Measurements from ENCODE around the gene PFDN6. TPM values are rescaled to one million over a fixed set of nuclear protein-coding genes. Genes with fewer than 3 reads are reported as not detected.
"Not testable (repeated sequence)": the region's sequence is repeated elsewhere in the genome, so short reads cannot be mapped to it uniquely, and the experiment has no call there.

Gene PFDN6
- total RNA-seq, 1 donor from 2014 or later: 71.6 TPM

DNA sequence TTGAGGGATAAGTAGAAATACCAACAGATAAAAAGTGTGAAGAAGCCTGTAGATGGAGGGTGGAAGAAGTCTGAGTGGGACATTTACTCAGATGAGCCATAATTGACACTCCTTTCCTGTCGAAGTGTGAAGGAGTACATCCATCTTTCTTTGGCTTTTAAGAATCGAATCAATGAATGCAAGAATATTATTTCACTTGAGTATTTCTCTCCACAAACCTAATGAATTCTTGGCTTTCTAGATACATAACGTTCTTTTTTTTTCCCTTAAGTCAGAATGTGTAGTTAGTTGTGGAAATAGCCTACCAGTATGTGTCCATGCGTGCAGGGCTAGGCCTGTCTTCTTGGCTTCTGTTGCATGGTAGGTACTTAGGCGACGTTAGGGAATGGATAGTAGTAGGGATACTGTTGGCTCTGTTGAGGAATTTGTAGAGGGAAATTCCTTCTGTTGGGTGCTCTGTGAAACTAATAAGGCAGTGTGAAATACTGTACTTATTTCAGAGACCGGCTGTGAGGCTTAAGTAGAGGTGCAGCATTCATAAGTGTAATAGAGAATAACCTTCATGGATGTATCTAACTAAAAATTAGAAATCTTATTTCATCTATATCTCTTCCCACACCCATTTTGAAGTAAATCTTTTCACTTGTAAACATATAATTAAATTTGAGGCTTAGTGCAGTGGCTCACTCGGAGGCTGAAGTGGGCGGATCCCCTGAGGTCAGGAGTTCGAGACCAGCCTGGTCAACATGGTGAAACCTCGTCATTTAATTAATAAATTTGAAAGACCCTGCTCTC, 16.1 kb upstream of the PFDN6 start:
- no peak for DNase-seq (ENCODE audit: low read depth)

- no peak for DNase-seq (ENCODE audit: low read depth)
Measured at GRCh38 chr6:33273924-33274902, 15.2 kb upstream of the PFDN6 start.

GRCh38 chr6:33275795-33276580, 13.4 kb upstream of the PFDN6 start:
- DNase-seq (ENCODE audit: low read depth): not testable (repeated sequence)

GRCh38 chr6:33276581-33276863, 12.9 kb upstream of the PFDN6 start:
- DNase-seq (ENCODE audit: low read depth): no peak

- DNase-seq (ENCODE audit: low read depth): no peak
Measured at GRCh38 chr6:33276864-33277662, 12.3 kb upstream of the PFDN6 start, which contains the start of gene B3GALT4. B3GALT4 (plus strand) TSS chr6:33277123; CDS start chr6:33277420, 297 bp downstream.

GRCh38 chr6:33277663-33278391, 11.6 kb upstream of the PFDN6 start:
- DNase-seq (ENCODE audit: low read depth): no peak

GRCh38 chr6:33278392-33278741, 11.0 kb upstream of the PFDN6 start:
- no peak for DNase-seq (ENCODE audit: low read depth)

DNA sequence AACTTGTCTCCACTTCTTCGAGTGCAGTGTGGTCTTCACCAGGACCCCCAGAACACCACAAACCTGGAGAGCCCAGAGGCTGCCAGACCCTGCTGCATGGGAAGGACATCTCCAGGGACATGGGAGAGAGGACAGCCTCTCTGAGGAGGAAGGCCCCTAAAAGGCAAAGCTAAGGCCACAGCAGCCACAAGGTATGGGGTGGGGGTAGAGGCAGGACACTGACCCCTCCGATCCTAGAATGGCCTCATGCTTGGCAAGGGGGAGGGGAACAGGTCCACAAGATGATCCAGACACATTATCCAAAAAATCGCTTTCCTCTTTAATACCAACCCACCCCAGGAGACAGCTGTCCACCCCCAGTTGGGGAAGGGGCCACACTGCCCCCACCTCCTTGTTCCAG, 10.6 kb upstream of the PFDN6 start:
- no peak for DNase-seq (ENCODE audit: low read depth)

DNA sequence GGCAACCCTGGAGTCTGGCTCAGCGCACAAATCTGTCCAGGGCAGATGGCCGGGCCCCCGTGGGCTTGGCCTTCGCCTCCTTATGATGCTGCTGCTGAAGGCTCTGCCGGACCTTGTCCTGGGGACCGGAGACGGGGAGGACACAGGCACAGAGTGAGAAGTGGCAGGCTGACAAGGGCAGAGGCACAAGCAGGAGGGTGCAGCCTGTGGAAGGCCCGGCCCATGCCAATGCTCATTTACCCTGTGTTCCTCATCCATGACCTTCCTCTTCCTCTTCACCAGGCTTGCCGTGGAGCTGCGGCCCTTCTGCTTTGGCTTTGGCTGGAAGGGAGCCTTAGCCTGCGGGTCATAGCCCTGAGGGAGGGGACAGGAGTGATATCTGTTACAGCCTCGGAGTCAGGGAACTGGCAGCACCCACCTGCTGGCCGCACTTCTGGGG, 10.1 kb upstream of the PFDN6 start:
- no peak for DNase-seq (ENCODE audit: low read depth)

DNA sequence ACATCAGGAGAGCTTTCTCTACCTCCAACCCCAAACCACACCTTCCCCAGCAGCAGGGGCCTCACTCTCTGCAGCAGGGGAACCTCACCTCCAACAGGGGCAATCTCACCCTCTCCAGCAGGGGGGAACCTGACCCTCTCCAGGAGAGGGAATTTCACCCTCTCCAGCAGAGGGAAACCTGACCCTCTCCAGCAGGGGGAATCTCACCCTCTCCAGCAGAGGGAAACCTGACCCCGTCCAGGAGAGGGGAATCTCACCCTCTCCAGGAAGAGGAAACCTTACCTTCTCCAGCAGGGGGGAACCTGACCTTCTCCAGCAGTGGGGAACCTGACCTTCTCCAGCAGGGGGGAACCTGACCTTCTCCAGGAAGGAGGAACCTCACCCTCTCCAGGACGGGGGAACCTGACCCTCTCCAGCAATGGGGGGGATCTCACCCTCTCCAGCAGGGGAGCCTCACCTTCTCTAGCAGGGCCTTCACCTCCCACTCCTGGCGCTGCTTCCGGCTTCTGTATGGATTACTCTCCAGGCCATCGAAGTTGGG, 9.4 kb upstream of the PFDN6 start:
- DNase-seq (ENCODE audit: low read depth): peak; percentile 34

DNA sequence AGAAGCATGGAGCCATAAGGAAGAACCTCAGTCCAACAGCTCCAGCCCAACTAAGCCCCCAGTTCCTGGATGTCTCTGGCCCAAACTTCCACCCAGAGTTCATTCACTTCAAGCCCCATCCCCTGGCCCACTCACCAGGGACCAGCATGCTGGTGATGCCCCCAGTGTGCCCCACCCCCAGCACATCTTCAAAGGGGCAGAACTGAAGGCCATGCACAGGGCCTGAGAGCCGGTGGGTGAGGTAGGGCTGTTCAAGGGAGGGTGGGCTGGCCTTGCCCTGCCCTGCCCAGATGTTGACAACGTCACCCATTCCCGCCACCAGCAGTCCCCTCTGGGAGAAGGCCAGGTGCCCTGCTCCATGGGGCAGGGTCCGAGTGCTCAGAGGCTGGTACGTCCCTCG, 8.9 kb upstream of the PFDN6 start:
- no peak for DNase-seq (ENCODE audit: low read depth)

DNA sequence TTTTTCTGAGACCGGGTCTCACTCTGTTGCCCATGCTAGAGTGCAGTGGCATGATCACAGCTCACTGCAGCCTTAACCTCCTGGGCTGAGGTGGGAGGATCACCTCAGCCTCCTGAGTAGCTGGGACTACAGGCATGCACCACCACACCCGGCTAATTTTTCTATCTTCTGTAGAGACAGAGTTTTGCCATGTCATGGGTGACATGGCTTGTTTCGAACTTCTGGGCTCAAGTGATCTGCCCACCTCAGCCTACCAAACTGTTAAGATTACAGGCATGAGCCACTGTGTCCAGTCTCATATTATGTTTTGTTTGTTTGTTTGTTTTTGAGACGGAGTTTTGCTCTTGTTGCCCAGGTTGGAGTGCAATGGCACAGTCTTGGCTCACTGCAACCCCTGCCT, 4.2 kb upstream of the PFDN6 start:
- DNase-seq (ENCODE audit: low read depth): not testable (repeated sequence)

DNA sequence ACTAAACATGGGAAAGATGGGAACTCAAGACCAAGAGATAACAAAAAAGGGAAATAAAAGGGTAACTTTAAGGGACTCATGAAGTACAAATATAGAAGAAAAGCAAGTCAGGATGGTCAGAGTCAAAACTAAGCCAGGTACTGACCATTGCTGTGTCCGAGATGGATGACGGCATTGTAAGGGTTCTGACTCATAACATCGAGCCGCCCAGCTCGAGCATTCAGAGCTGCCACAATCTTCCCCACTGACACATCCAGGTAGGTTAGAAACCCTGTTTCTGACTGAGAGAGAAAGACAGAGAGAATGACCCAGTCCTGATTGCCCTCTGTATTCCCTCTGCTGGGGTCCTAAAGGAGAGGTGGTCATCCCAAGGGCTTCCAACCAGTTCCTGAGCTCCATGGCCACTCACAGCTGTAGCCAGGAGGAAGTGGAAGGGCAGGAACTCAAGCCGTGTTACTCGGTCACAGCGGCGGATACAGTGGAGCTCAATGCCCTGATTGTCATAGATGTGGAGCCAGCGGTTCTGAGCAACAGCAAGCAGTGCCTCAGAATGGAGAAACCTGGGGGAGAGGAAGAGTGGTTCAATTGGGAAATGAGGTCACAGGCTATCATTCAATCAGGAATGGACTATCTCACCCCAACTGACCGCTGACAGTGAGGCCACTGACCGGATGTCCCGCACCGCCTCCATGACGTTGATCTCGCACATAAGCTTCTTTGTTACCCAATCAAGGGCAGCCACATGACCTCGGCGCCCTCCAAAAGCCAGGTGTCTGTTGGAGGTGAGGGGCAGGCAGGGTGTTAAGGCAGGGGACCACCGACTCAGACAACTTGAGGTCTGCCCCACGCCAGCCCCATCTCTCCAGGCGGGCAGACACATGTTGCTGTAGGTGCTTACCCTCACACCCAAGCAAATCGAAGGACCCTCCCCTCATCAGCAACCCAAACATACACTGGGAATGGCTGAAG, 2.2 kb upstream of the PFDN6 start:
- DNase-seq (ENCODE audit: low read depth): no peak

DNA sequence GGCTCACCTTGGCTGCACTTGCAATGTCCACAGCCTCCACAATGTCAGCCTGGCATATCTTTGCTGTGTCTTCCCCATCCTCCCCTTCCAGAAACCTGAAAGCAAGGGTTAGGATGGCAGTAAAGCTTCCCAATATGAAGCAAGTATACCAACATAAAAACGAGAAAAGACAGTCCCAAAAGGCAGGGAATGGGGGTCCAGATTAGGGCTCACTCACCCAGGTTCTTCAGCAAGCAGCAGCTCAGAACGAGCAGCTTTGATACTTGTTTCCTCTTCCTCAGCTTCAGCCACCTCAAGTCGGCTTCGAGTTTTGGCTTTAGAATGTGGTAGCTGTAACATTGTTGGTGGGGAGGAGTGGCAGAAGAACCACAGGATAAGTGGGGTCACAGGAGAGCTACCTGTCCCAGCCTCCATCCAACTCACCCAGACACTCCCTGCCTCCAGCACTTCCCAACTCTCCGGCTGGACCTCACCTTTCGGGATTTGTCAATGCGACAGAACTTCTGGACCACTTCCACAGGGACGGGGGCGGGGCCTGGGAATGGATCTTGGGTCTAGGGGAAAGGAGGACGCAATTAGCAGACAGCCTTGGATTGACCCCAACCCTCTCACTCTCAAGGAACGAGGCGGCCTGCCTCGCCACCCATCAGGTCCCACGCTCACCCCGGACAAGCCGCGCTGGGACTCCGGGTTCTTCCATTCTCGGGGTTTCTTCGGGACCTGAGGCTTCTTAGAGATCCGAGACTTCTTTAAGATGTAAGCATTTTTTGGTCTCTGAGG, 1.1 kb upstream of the PFDN6 start:
- DNase-seq (ENCODE audit: low read depth): no peak

DNA sequence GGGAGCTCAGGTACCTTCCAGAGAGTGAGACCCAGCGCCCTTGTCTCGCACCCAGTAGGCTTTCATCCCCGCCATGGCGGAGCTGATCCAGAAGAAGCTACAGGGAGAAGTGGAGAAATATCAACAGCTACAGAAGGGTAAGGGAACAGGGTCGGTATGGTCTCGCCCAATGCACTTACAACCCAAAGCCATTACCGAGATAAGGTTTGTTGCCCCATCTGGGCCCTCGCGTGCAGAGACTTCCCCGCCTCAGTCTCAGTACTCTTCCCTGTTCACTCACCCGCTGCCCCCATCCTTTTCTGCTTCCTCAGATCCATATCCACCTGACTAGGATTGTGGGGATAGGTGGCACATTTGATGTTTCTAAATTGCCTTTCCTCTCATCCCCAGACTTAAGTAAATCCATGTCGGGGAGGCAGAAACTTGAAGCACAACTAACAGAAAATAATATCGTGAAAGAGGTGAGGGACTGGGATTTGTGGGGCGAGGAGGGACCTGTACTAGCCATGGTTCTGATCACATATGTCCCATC, 449 bp downstream of the PFDN6 start:
- no peak for DNase-seq (ENCODE audit: low read depth)

GRCh38 chr6:33290459-33290858, 1.1 kb downstream of the PFDN6 start:
- no peak for DNase-seq (ENCODE audit: low read depth)

- DNase-seq (ENCODE audit: low read depth): no peak
Measured at GRCh38 chr6:33292996-33293682, 3.7 kb downstream of the PFDN6 start.

Data from myocyte (in vitro differentiated cells).